Tibial nerve (tissue), 4 donors: ENCODE measurements around the gene GPR137B.

Experiments used
- CTCF ChIP-seq, 5 experiments: fragments of 200-600 bp in 3 of 5; fragments of 450-650 bp in 2 of 5; sonication (generic) in 3 of 5; IDR thresholded peaks; one replicate each; pipeline ENCODE4 v1.5.1; 2016 to 2019; ENCODE audit warnings: antibody characterized with exemption in 5 of 5, mild to moderate bottlenecking in 3 of 5, moderate library complexity in 2 of 5
- EP300 ChIP-seq, 2 donors: sonication (generic); formaldehyde crosslinking; IDR thresholded peaks; one replicate each; pipeline ENCODE4 v1.6.1; 2017; ENCODE audit warnings: antibody characterized with exemption in 2 of 2, mild to moderate bottlenecking in 1 of 2
- POLR2A ChIP-seq, 2 donors: fragments of 450-650 bp; IDR thresholded peaks; one replicate each; pipeline ENCODE4 v1.6.1; 2017; ENCODE audit warnings: antibody characterized with exemption in 2 of 2, mild to moderate bottlenecking in 2 of 2, moderate library complexity in 2 of 2

- no peak for TF ChIP-seq CTCF (IDR thresholded peaks at IDR 0.05)
- TF ChIP-seq POLR2A (IDR thresholded peaks at IDR 0.05), result no peak
- TF ChIP-seq EP300 (IDR thresholded peaks at IDR 0.05), result no peak
Observed at GRCh38 chr1:236176337-236177336, 34.3 kb downstream of the GPR137B start.
